ENCODE results near the gene TRIM52.
"Not testable (repeated sequence)": the region's sequence is repeated elsewhere in the genome, so short reads cannot be mapped to it uniquely, and the experiment has no call there.

Gene TRIM52

GRCh38 chr5:181233088-181233800 lies 27.7 kb downstream of the TRIM52 start:
- no peak for DNase-seq

GRCh38 chr5:181232593-181232992 lies 28.4 kb downstream of the TRIM52 start:
- DNase-seq, result no peak

- DNase-seq, result no peak
Observed at GRCh38 chr5:181231432-181231831, 29.5 kb downstream of the TRIM52 start.

- DNase-seq, result no peak
Observed at GRCh38 chr5:181230551-181230950, 30.4 kb downstream of the TRIM52 start.

GRCh38 chr5:181229996-181230395 lies 30.9 kb downstream of the TRIM52 start:
- DNase-seq, result no peak

- no peak for DNase-seq
Observed at GRCh38 chr5:181224390-181225229, 36.3 kb downstream of the TRIM52 start.

- DNase-seq, result peak; percentile 93
Observed at GRCh38 chr5:181223729-181224389, 37.1 kb downstream of the TRIM52 start.

- DNase-seq, result peak; percentile 100
Observed at GRCh38 chr5:181223058-181223728, 37.8 kb downstream of the TRIM52 start, which contains the start of gene TRIM41. Gene TRIM41 (plus strand): TSS chr5:181223281. CDS start chr5:181224000, 719 bp downstream.

- no peak for DNase-seq
Observed at GRCh38 chr5:181222630-181223057, 38.3 kb downstream of the TRIM52 start.

GRCh38 chr5:181221792-181222629 lies 38.9 kb downstream of the TRIM52 start:
- DNase-seq, result peak; percentile 97

- DNase-seq, result no peak
Observed at GRCh38 chr5:181221105-181221791, 39.7 kb downstream of the TRIM52 start.

- DNase-seq, result no peak
Observed at GRCh38 chr5:181220178-181220515, 40.8 kb downstream of the TRIM52 start.

GRCh38 chr5:181219262-181220177 lies 41.4 kb downstream of the TRIM52 start:
- DNase-seq, result peak; percentile 31

- no peak for DNase-seq
Observed at GRCh38 chr5:181218795-181219124, 42.2 kb downstream of the TRIM52 start.

- no peak for DNase-seq
Observed at GRCh38 chr5:181217803-181218062, 43.2 kb downstream of the TRIM52 start.

GRCh38 chr5:181217111-181217802 lies 43.7 kb downstream of the TRIM52 start:
- DNase-seq, result peak; percentile 81

GRCh38 chr5:181215997-181216989 lies 44.6 kb downstream of the TRIM52 start:
- no peak for DNase-seq

GRCh38 chr5:181214249-181214648 lies 46.7 kb downstream of the TRIM52 start:
- not testable (repeated sequence) for DNase-seq

GRCh38 chr5:181212934-181213333 lies 48.0 kb downstream of the TRIM52 start:
- no peak for DNase-seq

Measured in retina (tissue), 1 donor.